ENCODE data around the gene IL23A. TPM values are rescaled to one million over a fixed set of nuclear protein-coding genes. Genes with fewer than 3 reads are reported as not detected.

The IL23A gene
- total RNA-seq, 1 experiment from 2014 or later, result 0.51 TPM

Other genes with a start within 250 kb of the IL23A start
- 415 and 417 TPM in 2 replicates for gene PA2G4, start 234.3 kb upstream of the IL23A start, total RNA-seq (2014; rRNA removed; shearing (Covaris generic); ENCODE audit: low replicate concordance)
- gene RPL41, start 222.3 kb upstream of the IL23A start, total RNA-seq (2014; rRNA removed; shearing (Covaris generic); ENCODE audit: low replicate concordance), result 3,851 and 5,660 TPM in 2 replicates
- 4.2 and 8.4 TPM in 2 replicates for gene ZC3H10, start 220.6 kb upstream of the IL23A start, total RNA-seq (2014; rRNA removed; shearing (Covaris generic); ENCODE audit: low replicate concordance)
- gene ESYT1, start 210.6 kb upstream of the IL23A start, total RNA-seq (2014; rRNA removed; shearing (Covaris generic); ENCODE audit: low replicate concordance), result 155 and 163 TPM in 2 replicates
- gene MYL6B, start 186.3 kb upstream of the IL23A start, total RNA-seq (2014; rRNA removed; shearing (Covaris generic); ENCODE audit: low replicate concordance), result 216 and 250 TPM in 2 replicates
- gene MYL6, start 180.5 kb upstream of the IL23A start, total RNA-seq (2014; rRNA removed; shearing (Covaris generic); ENCODE audit: low replicate concordance), result 3,263 and 3,510 TPM in 2 replicates
- 19.3 and 27.0 TPM in 2 replicates for gene SMARCC2, start 149.4 kb upstream of the IL23A start, total RNA-seq (2014; rRNA removed; shearing (Covaris generic); ENCODE audit: low replicate concordance)
- 83.0 and 119 TPM in 2 replicates for gene RNF41, start 117.0 kb upstream of the IL23A start, total RNA-seq (2014; rRNA removed; shearing (Covaris generic); ENCODE audit: low replicate concordance)
- 162 and 187 TPM in 2 replicates for gene NABP2, start 114.5 kb upstream of the IL23A start, total RNA-seq (2014; rRNA removed; shearing (Covaris generic); ENCODE audit: low replicate concordance)
- gene SLC39A5, start 108.8 kb upstream of the IL23A start, total RNA-seq (2014; rRNA removed; shearing (Covaris generic); ENCODE audit: low replicate concordance), result not detected in 2 replicates
- 15.1 and 15.7 TPM in 2 replicates for gene ANKRD52, start 80.5 kb upstream of the IL23A start, total RNA-seq (2014; rRNA removed; shearing (Covaris generic); ENCODE audit: low replicate concordance)
- 21.7 and 25.1 TPM in 2 replicates for gene COQ10A, start 71.9 kb upstream of the IL23A start, total RNA-seq (2014; rRNA removed; shearing (Covaris generic); ENCODE audit: low replicate concordance)
- 73.6 and 84.6 TPM in 2 replicates for gene CS, start 38.6 kb upstream of the IL23A start, total RNA-seq (2014; rRNA removed; shearing (Covaris generic); ENCODE audit: low replicate concordance)
- 244 and 346 TPM in 2 replicates for gene CNPY2, start 22.9 kb upstream of the IL23A start, total RNA-seq (2014; rRNA removed; shearing (Covaris generic); ENCODE audit: low replicate concordance)
- 29.0 and 59.6 TPM in 2 replicates for gene PAN2, start 4.9 kb upstream of the IL23A start, total RNA-seq (2014; rRNA removed; shearing (Covaris generic); ENCODE audit: low replicate concordance)
- 89.5 and 90.1 TPM in 2 replicates for gene STAT2, start 21.2 kb downstream of the IL23A start, total RNA-seq (2014; rRNA removed; shearing (Covaris generic); ENCODE audit: low replicate concordance)
- not detected in 2 replicates for gene APOF, start 24.0 kb downstream of the IL23A start, total RNA-seq (2014; rRNA removed; shearing (Covaris generic); ENCODE audit: low replicate concordance)
- 33.3 and 46.0 TPM in 2 replicates for gene TIMELESS, start 110.5 kb downstream of the IL23A start, total RNA-seq (2014; rRNA removed; shearing (Covaris generic); ENCODE audit: low replicate concordance)
- gene MIP, start 115.8 kb downstream of the IL23A start, total RNA-seq (2014; rRNA removed; shearing (Covaris generic); ENCODE audit: low replicate concordance), result not detected in 2 replicates
- 1.7 and 3.0 TPM in 2 replicates for gene SPRYD4, start 129.7 kb downstream of the IL23A start, total RNA-seq (2014; rRNA removed; shearing (Covaris generic); ENCODE audit: low replicate concordance)
- gene GLS2, start 149.3 kb downstream of the IL23A start, total RNA-seq (2014; rRNA removed; shearing (Covaris generic); ENCODE audit: low replicate concordance), result not detected in 2 replicates
- 11.9 and 16.6 TPM in 2 replicates for gene RBMS2, start 182.9 kb downstream of the IL23A start, total RNA-seq (2014; rRNA removed; shearing (Covaris generic); ENCODE audit: low replicate concordance)